Endothelial cell (in vitro differentiated cells): Measurements from ENCODE around the gene PNPO. TPM values are rescaled to one million over a fixed set of nuclear protein-coding genes. Genes with fewer than 3 reads are reported as not detected.

Experiments
- DNase-seq: peaks from one replicate; pipeline ENCODE4 v3.0.0; 2021; ENCODE audit warnings: low spot score
- H3K27ac Mint-ChIP-seq: one replicate; pipeline ENCODE4 v1.8.0; 2021; ENCODE audit warnings: mixed read lengths, inconsistent platforms; ENCODE audit not compliant: unreplicated experiment
- H3K27me3 Mint-ChIP-seq: one replicate; pipeline ENCODE4 v1.8.0; 2021; ENCODE audit warnings: mild to moderate bottlenecking, moderate library complexity, mixed read lengths, inconsistent platforms; ENCODE audit not compliant: unreplicated experiment
- H3K36me3 Mint-ChIP-seq: one replicate; pipeline ENCODE4 v1.8.0; 2021; ENCODE audit warnings: mild to moderate bottlenecking, low read depth, mixed read lengths, inconsistent platforms; ENCODE audit not compliant: unreplicated experiment
- H3K4me1 Mint-ChIP-seq: one replicate; pipeline ENCODE4 v1.8.0; 2021; ENCODE audit warnings: mild to moderate bottlenecking, mixed read lengths, inconsistent platforms; ENCODE audit not compliant: unreplicated experiment
- H3K4me3 Mint-ChIP-seq: one replicate; pipeline ENCODE4 v1.8.0; 2021; ENCODE audit warnings: mild to moderate bottlenecking, mixed read lengths, inconsistent platforms; ENCODE audit not compliant: unreplicated experiment
- H3K9me3 Mint-ChIP-seq: one replicate; pipeline ENCODE4 v1.8.0; 2021; ENCODE audit warnings: mixed read lengths, inconsistent platforms; ENCODE audit not compliant: unreplicated experiment
- CTCF ChIP-seq: fragments of 200-600 bp; sonication (generic); IDR thresholded peaks from one replicate; pipeline ENCODE4 v1.5.0; 2021; ENCODE audit warnings: antibody characterized with exemption; ENCODE audit not compliant: unreplicated experiment
- total RNA-seq: library from RNA; stranded (reverse); fragmentation: NEBNext Ultra II Directional; extraction: Animal tissue kit (Norgen Biotek cat#: 25700); gene quantifications from one replicate; pipeline ENCODE4 v1.2.1, GENCODE V29; 2021; ENCODE audit not compliant: unreplicated experiment

PNPO gene
- total RNA-seq, 1 donor from 2014 or later = 16.4 TPM

GRCh38 chr17:47896672-47897490 is 44.5 kb upstream of the PNPO start:
- Mint-ChIP-seq H3K4me1 (peaks cover 23% of the 10 kb centered on the region), H3K27ac (peak overlapping the region; percentile 89), H3K36me3 (peaks cover 10% of the 10 kb centered on the region), H3K27me3 (peaks cover 10% of the 10 kb centered on the region), H3K9me3 (no peaks in the 10 kb centered on the region), H3K4me3 (peak overlapping the region; percentile 91)
- DNase-seq = no peak
- TF ChIP-seq CTCF = no peak

- Mint-ChIP-seq H3K36me3 (peaks cover 17% of the 10 kb centered on the region), H3K27ac (no peak overlapping the region), H3K4me1 (peaks cover 23% of the 10 kb centered on the region), H3K27me3 (peaks cover 10% of the 10 kb centered on the region), H3K4me3 (peak overlapping the region; percentile 91), H3K9me3 (no peaks in the 10 kb centered on the region)
- no peak for TF ChIP-seq CTCF
- DNase-seq = no peak
These were observed 43.8 kb upstream of the PNPO start for GRCh38 chr17:47897561-47897960.

- TF ChIP-seq CTCF = no peak
- Mint-ChIP-seq H3K27me3 (peaks cover 10% of the 10 kb centered on the region), H3K4me1 (peaks cover 23% of the 10 kb centered on the region), H3K27ac (no peak overlapping the region), H3K36me3 (peaks cover 21% of the 10 kb centered on the region), H3K9me3 (no peaks in the 10 kb centered on the region), H3K4me3 (no peak overlapping the region)
- no peak for DNase-seq
These were observed 43.1 kb upstream of the PNPO start for GRCh38 chr17:47898241-47898640.

GRCh38 chr17:47899643-47900042 is 41.7 kb upstream of the PNPO start:
- TF ChIP-seq CTCF = no peak

GRCh38 chr17:47901423-47901822 is 39.9 kb upstream of the PNPO start:
- H3K4me1 Mint-ChIP-seq = peaks cover 8% of the 10 kb centered on the region
- H3K27me3 Mint-ChIP-seq = peaks cover 4% of the 10 kb centered on the region
- H3K9me3 Mint-ChIP-seq = no peaks in the 10 kb centered on the region

More at GRCh38 chr17:47899643-47900042, 41.7 kb upstream of the PNPO start:
- Mint-ChIP-seq H3K36me3 (peaks cover 25% of the 10 kb centered on the region), H3K9me3 (no peaks in the 10 kb centered on the region), H3K27ac (no peak overlapping the region), H3K4me1 (peaks cover 12% of the 10 kb centered on the region), H3K27me3 (peaks cover 8% of the 10 kb centered on the region), H3K4me3 (no peak overlapping the region)
- DNase-seq = no peak

More at GRCh38 chr17:47901423-47901822, 39.9 kb upstream of the PNPO start:
- Mint-ChIP-seq H3K27ac (no peak overlapping the region), H3K4me3 (no peak overlapping the region), H3K36me3 (peaks cover 31% of the 10 kb centered on the region)
- DNase-seq = no peak
- TF ChIP-seq CTCF = no peak
